ENCODE measurements around the gene CD300LG.

Gene CD300LG

DNA sequence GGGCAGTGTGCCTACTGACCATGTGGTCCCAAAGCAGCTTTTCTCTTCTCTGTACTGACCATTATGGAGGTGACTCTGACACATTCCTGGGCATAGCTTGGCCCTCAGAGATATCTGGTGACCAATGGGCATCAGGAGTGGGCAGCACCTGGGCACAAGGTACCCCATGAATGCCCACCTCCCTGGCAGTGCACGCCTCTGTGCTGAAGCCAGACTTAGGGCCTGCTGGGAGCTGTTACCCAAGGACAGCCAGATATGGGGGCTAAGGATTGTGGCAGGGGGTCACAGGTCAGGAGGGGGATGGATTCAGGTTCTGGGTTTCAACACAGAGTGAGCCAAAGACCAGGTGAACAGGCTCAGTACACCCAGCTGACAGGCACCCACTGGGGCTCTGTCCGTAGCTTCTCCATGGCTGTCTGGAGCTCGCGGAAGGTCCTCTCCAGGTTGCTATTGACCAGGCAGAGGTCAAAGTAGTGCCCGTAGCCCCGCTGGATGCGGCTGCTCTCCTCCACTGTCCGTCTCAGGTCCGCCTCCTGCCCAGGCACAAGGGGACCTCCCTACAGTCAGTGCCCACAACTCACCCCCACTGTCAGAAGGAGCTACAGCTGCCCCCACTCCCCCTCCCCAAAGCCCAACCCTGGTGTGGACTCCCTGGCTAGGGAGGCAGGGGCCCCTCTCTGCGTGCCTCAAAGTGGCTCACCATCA is 30.6 kb downstream of the CD300LG start:
- Histone ChIP-seq H3K4me2 (ENCODE audit: insufficient read depth, low read length, poor library complexity, severe bottlenecking) (no peak overlapping the region), H4K91ac (ENCODE audit: low read depth, low read length, poor library complexity) (no peak overlapping the region), H2AFZ (ENCODE audit: low read length) (no peak overlapping the region), H3K27ac (replicated peaks; ENCODE audit: low read length) (no peak overlapping the region), H3K79me1 (ENCODE audit: low read depth, low read length) (peaks cover 4% of the 10 kb centered on the region), H3K4me3 (ENCODE audit: low read length in 2 of 2) (no peak overlapping the region), H2BK120ac (ENCODE audit: low read depth, low read length) (no peak overlapping the region), H3K9ac (ENCODE audit: low read depth, low read length, poor library complexity) (no peak overlapping the region), H3K9me3 (replicated peaks in 1 of 2; ENCODE audit: control insufficient read depth in 2 of 2, insufficient read depth in 1 of 2, low read depth in 1 of 2, low read length in 2 of 2) (no peaks in the 10 kb centered on the region), H3K14ac (ENCODE audit: low read length) (no peak overlapping the region), H3K27me3 (ENCODE audit: control insufficient read depth in 3 of 3, insufficient read depth in 3 of 3, low read depth in 1 of 3, low read length in 3 of 3) (no peaks in the 10 kb centered on the region), H3K36me3 (replicated peaks in 1 of 2; ENCODE audit: control insufficient read depth in 2 of 2, insufficient read depth in 2 of 2, low read length in 2 of 2) (peaks cover 0 to 21% of the 10 kb centered on the region in 2 donors), H3K4me1 (ENCODE audit: control insufficient read depth in 2 of 2, insufficient read depth in 1 of 2, low read depth in 1 of 2, low read length in 2 of 2) (peaks cover 4 to 8% of the 10 kb centered on the region in 2 donors), H3K23ac (ENCODE audit: low read depth, low read length, poor library complexity) (no peak overlapping the region), H3K4ac (ENCODE audit: low read length) (no peak overlapping the region), H2BK5ac (ENCODE audit: low read length) (no peak overlapping the region), H2BK12ac (ENCODE audit: low read length) (no peak overlapping the region), H3K18ac (ENCODE audit: low read length) (no peak overlapping the region), H2AK5ac (ENCODE audit: low read depth, low read length) (peak overlapping the region; percentile 8), H2BK15ac (ENCODE audit: low read length) (no peak overlapping the region), H4K8ac (ENCODE audit: low read depth, low read length) (no peak overlapping the region)
- DNase-seq (ENCODE audit: low spot score): no peak
- WGBS, 2 donors (ENCODE audit: extremely low coverage in 2 of 2, insufficient read length in 2 of 2, insufficient replicate concordance in 1 of 2): no CpG with 5 or more reads among the region's 10 CpGs

DNA sequence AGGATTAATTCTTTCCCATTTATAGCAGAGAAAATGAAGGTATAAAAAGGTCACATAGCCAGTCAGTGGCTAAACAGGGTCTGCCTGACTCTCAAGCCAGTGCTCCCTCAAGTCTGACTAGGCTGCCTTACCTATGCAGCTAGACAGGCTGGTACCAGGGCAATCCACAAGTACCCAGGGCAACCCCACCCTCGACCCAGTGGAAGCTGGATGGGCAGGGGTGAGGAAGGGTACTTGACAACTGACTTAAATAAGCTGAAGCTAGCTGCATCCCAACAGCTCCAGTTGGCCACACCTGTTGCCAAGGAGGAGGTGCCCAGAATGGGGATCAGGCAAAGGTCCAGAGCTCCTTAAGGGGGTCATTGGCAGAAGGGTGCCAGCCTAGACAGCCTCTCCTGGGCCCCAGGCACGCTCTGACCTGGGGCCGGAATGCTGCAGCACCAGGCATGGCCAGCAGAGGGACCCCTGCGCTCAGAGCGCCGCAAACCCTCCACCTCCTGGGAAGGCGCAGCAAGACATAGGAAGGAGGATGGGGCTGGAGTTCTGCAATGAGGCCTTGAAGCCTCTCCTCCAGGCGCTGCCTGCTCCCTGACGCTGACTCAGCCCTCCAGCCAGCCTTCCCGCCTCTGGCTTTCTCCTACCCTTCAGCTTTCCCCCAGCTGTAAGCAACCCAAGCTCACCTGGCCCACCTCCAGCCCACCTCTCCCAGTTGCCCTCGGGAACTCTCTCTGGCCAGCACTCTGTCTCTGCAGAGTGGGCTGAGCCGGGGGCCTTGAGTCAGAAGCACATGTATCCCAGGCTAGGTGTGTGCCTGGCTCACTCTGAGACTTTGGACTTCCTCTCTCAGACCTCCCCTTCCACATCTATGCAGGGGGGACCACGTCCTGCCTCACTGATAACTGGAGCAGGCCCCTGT is 31.5 kb downstream of the CD300LG start:
- H3K23ac ChIP-seq (ENCODE audit: low read depth, low read length, poor library complexity): no peak overlapping the region
- H2BK120ac ChIP-seq (ENCODE audit: low read depth, low read length): no peak overlapping the region
- no CpG with 5 or more reads among the region's 13 CpGs for WGBS, 2 donors (ENCODE audit: extremely low coverage in 2 of 2, insufficient read length in 2 of 2, insufficient replicate concordance in 1 of 2)
- H3K4me1 ChIP-seq (ENCODE audit: control insufficient read depth in 2 of 2, insufficient read depth in 1 of 2, low read depth in 1 of 2, low read length in 2 of 2): peaks cover 4 to 8% of the 10 kb centered on the region in 2 donors
- no peaks in the 10 kb centered on the region for H3K9me3 ChIP-seq (replicated peaks in 1 of 2; ENCODE audit: control insufficient read depth in 2 of 2, insufficient read depth in 1 of 2, low read depth in 1 of 2, low read length in 2 of 2)
- H3K27me3 ChIP-seq (ENCODE audit: control insufficient read depth in 3 of 3, insufficient read depth in 3 of 3, low read depth in 1 of 3, low read length in 3 of 3): no peaks in the 10 kb centered on the region
- H3K9ac ChIP-seq (ENCODE audit: low read depth, low read length, poor library complexity): peak overlapping the region; percentile 54
- H3K4ac ChIP-seq (ENCODE audit: low read length): no peak overlapping the region
- H2AK5ac ChIP-seq (ENCODE audit: low read depth, low read length): peak overlapping the region; percentile 91
- H3K27ac ChIP-seq (replicated peaks; ENCODE audit: low read length): peak overlapping the region; percentile 9
- peak overlapping the region; percentile 44 for H2BK12ac ChIP-seq (ENCODE audit: low read length)
- peak overlapping the region; percentile 54 for H2AFZ ChIP-seq (ENCODE audit: low read length)
- H3K14ac ChIP-seq (ENCODE audit: low read length): no peak overlapping the region
- no peak overlapping the region for H3K4me3 ChIP-seq (ENCODE audit: low read length in 2 of 2)
- H3K4me2 ChIP-seq (ENCODE audit: insufficient read depth, low read length, poor library complexity, severe bottlenecking): no peak overlapping the region
- H2BK5ac ChIP-seq (ENCODE audit: low read length): no peak overlapping the region
- H4K8ac ChIP-seq (ENCODE audit: low read depth, low read length): no peak overlapping the region
- peaks cover 0 to 21% of the 10 kb centered on the region in 2 donors for H3K36me3 ChIP-seq (replicated peaks in 1 of 2; ENCODE audit: control insufficient read depth in 2 of 2, insufficient read depth in 2 of 2, low read length in 2 of 2)
- H3K18ac ChIP-seq (ENCODE audit: low read length): peak overlapping the region; percentile 3
- peaks cover 4% of the 10 kb centered on the region for H3K79me1 ChIP-seq (ENCODE audit: low read depth, low read length)
- no peak overlapping the region for H2BK15ac ChIP-seq (ENCODE audit: low read length)
- peak overlapping the region; percentile 6 for H4K91ac ChIP-seq (ENCODE audit: low read depth, low read length, poor library complexity)
- peak; percentile 69 for DNase-seq (ENCODE audit: low spot score)

DNA sequence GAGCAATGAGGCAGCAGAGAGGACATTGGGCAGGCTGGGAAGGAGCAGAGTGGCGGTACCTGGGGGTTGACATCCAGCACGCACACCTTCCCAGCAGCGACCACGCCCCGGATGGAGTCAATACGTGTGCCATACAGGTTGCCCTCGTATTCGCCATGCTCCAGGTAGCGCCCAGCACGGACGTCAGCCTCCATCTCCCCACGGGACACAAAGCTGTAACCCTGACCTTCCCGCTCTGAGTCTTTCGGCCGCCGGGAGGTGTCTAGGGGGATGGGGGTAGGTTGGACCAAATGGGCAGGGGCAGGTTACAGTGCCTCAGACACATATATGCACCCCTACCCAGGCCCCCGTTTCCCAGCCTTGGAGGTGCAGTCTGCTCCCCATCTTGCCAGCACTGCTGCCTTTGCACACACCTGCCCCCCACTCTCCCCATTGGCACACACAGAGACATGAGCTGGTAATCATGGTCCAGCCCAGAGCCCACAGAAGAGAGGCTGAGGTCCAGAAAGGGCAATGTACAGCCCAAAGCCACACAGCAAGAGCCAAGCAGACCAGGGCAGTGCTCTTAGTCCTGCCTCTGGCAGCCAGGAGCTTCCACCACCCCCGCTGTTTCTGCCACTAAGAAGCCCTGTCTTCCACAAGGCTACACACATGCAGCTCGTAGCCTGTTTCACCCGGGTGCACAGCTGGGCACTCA is 32.9 kb downstream of the CD300LG start:
- no CpG with 5 or more reads among the region's 20 CpGs for WGBS, 2 donors (ENCODE audit: extremely low coverage in 2 of 2, insufficient read length in 2 of 2, insufficient replicate concordance in 1 of 2)
- no peak overlapping the region for H3K4me2 ChIP-seq (ENCODE audit: insufficient read depth, low read length, poor library complexity, severe bottlenecking)
- H3K79me1 ChIP-seq (ENCODE audit: low read depth, low read length): peaks cover 4% of the 10 kb centered on the region

More for the DNA sequence above, 32.9 kb downstream of the CD300LG start:
- H3K9ac ChIP-seq (ENCODE audit: low read depth, low read length, poor library complexity): peak overlapping the region; percentile 67
- no peak overlapping the region for H2BK15ac ChIP-seq (ENCODE audit: low read length)
- H3K4ac ChIP-seq (ENCODE audit: low read length): no peak overlapping the region
- peak overlapping the region; percentile 72 for H4K8ac ChIP-seq (ENCODE audit: low read depth, low read length)
- no peak overlapping the region for H4K91ac ChIP-seq (ENCODE audit: low read depth, low read length, poor library complexity)
- peak overlapping the region; percentile 38 for H3K18ac ChIP-seq (ENCODE audit: low read length)
- H3K14ac ChIP-seq (ENCODE audit: low read length): no peak overlapping the region
- no peak overlapping the region for H2BK120ac ChIP-seq (ENCODE audit: low read depth, low read length)
- no peak for DNase-seq (ENCODE audit: low spot score)
- H2BK5ac ChIP-seq (ENCODE audit: low read length): peak overlapping the region; percentile 11
- peak overlapping the region in 1 of 2 donors; percentile 30 for H3K4me3 ChIP-seq (ENCODE audit: low read length in 2 of 2)
- peak overlapping the region; percentile 88 for H2BK12ac ChIP-seq (ENCODE audit: low read length)
- peak overlapping the region; percentile 53 for H2AK5ac ChIP-seq (ENCODE audit: low read depth, low read length)
- peaks cover 0 to 21% of the 10 kb centered on the region in 2 donors for H3K36me3 ChIP-seq (replicated peaks in 1 of 2; ENCODE audit: control insufficient read depth in 2 of 2, insufficient read depth in 2 of 2, low read length in 2 of 2)
- no peak overlapping the region for H2AFZ ChIP-seq (ENCODE audit: low read length)
- peaks cover 4 to 8% of the 10 kb centered on the region in 2 donors for H3K4me1 ChIP-seq (ENCODE audit: control insufficient read depth in 2 of 2, insufficient read depth in 1 of 2, low read depth in 1 of 2, low read length in 2 of 2)
- no peaks in the 10 kb centered on the region for H3K27me3 ChIP-seq (ENCODE audit: control insufficient read depth in 3 of 3, insufficient read depth in 3 of 3, low read depth in 1 of 3, low read length in 3 of 3)
- H3K27ac ChIP-seq (replicated peaks; ENCODE audit: low read length): no peak overlapping the region
- H3K9me3 ChIP-seq (replicated peaks in 1 of 2; ENCODE audit: control insufficient read depth in 2 of 2, insufficient read depth in 1 of 2, low read depth in 1 of 2, low read length in 2 of 2): no peaks in the 10 kb centered on the region
- H3K23ac ChIP-seq (ENCODE audit: low read depth, low read length, poor library complexity): peak overlapping the region; percentile 75
